NCI-H1105 treated with DMSO at 0.1 percent for 48 hours (cell line): ENCODE data around the gene AR.
"Not testable (repeated sequence)": the region's sequence is repeated elsewhere in the genome, so short reads cannot be mapped to it uniquely, and the experiment has no call there.

Experiments used
- DNase-seq: peaks from one replicate; lab custom pipeline; 2025; lab: John Stamatoyannopoulos, UW

The AR gene

GRCh38 chrX:67568769-67569168, 24.9 kb downstream of the AR start:
- DNase-seq, result no peak

DNA sequence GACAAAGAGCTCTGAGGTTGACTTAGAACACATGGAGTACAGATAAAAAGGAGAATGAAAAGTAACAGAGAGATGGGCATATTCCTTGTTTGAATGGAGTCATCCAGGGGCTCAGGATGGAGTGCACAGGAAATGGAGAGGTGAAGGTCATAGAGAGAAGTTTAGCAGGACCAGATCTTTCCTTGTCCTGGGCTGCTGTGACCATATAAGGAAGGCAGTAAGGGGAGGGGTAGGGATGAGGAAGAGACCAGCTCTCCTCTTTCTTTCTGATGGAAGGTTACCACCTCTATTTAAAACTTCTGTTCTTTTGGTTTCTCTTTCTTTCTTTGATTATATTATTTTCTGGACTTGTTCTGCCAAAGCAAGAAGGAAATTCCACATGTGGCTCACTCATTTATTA, 27.0 kb downstream of the AR start:
- no peak for DNase-seq

DNA sequence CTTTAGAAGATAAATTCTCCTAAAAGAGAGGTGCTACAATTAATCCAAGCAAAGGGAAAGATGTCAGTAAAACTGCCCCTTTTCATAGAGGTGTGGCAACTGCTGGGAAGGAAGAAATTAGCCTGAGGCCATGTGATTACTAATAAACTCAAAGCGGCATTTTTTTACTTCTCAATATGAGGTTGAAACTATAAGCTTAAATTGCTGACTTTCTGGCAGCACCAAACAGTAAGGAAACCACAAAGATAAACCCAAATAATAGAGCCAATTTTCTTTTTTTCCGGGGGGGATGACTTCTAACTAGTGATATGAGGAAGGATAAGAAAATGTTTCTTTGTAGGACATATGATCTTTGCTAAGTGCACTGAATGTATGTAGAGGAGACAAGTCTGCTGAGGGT, 30.9 kb downstream of the AR start:
- DNase-seq, result no peak

DNA sequence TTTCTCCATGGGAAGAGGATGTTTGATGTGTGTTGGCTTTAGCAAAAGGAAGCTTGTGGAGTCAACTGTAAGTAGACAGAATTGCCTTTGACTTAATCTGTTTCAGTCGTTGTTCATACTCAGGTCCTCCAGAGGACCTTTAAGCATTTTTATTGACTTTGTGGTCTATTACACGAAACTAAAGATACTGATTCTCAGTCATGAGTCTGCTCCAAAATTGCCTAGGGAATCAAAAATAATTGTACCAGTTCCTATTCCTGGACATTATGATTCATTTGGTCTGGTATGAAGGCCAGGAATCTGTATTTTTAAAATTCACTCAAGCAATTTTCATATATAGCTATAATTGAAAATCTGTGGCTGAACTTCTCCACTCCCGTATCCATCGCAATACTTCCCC, 38.6 kb downstream of the AR start:
- DNase-seq, result no peak

DNA sequence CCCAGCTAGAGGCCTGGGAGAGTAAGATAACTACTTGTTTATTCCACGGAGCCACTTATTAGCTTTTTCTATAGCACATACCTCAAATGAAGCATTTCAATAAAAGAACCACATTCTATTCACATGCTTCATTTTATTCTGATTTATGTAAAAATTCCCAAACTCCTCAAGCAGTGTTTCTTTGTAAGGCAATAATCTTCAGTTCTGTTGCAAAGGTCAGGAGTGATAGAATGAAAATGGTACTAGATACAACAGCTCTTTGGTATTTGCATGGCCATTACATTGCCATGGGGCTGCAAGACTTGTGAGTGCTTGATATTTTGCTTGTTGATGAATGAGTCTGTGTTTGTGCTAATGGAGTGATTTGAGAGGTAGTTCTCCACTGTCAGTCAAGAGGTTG, 39.4 kb downstream of the AR start:
- DNase-seq, result no peak

DNA sequence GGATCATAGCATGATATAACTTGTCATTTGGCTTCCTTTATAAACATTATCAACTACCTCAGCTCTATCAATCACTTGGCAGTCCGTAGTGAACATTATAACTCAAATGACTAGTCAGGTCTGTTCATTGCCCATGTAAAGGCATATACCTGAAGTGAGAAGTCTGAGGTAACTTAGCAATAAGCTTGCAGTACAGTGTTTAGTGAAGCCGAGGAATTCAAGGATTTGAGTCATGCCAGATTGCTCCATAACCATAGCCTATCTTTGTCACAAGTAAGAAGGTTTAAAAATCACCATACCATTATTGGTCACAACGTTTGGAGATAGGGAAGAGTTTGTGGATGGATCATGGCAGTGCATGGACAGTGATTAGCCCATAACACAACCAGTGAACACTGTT, 41.6 kb downstream of the AR start:
- DNase-seq, result no peak

- DNase-seq, result no peak
These were observed 44.3 kb downstream of the AR start for GRCh38 chrX:67587946-67588624.

- no peak for DNase-seq
These were observed 53.3 kb downstream of the AR start for GRCh38 chrX:67596839-67597790.

DNA sequence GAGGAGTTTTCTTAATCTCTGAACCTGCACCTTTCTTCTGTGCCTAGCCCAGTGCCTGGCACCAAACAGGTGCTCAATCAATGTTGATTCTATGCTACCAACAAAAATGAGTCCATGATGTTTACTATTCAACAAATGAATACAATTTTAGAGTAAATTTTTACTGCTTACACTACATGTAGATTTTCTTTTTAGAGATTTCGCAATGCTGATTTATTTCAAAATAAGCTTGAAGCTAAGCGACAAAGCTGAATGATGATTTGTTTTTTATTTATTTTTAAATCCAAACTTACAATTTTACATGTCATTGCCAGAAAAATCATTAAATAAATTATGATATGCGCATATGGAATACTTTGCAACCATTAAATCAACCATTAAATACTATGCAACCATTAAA, 55.7 kb downstream of the AR start:
- DNase-seq, result no peak

DNA sequence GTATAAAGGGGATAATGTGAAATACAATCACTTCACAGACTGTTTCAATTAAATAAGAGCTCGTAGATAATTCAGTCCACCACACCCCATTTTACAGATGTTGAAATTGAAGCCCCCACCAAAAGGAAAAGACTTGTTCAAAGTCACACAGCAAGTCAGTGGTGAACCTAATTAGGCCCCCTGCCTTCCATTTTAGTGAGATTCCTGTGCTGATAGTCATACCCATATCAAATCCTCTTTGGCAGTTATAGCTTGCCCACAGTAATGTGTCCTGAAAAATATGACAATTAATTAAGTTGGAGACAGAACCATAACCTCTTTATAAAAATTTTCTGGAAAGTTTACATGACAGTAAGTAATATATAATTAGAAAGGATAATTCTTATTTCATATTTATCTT, 58.0 kb downstream of the AR start:
- DNase-seq, result no peak

DNA sequence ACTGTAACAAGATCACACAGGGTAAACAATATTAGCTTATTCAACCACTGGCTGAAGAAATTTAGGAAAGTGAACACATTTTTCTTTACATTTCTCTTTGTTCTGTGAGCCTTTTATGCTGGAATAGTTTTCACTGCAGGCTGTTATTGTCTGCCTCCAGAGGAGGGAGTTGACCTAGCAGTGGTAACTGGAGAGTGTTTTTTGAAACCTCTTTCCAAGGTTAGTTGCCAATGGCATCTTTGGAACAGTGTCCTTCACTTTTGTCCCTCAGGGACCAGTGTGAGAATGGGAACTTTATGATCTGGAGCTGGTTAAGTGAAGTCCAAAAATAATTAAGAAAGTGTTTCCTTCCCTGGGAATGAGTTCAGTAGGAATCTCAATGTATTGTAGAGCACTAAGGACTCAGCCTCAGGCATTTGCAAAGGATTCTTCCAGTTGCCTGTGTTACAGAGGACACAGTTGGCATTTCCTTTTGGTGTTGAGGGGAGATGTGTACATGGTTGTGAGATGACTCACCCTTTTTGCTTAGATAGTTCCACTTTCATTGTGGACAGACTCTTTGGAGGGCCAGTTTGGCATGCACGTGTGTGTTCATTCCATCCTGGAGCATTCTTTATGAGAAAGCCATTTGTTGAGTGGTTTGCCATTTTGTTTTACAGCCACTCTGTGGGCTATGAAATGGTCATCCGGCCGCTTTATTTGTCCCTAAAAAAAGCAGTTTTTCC, 61.3 kb downstream of the AR start:
- DNase-seq, result no peak

GRCh38 chrX:67607466-67607865, 63.6 kb downstream of the AR start:
- no peak for DNase-seq

DNA sequence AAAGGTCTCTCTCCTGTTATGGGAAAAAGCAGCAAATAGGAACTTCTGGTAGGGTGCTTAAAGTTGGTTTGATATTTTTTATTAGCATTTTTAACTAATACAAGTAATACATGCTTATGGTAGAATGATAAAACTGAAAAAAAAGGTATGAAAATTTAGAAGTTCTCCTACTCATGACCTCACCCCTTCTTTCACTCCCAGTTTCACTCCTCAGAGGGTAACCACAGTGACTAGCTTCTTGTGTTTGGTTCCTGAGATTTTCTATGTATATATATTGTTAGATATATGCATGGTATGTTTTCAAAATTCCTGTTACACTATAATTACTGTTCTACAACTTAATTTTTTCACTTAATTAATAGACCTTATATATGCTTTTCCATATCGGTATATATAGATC, 66.5 kb downstream of the AR start:
- DNase-seq, result no peak

GRCh38 chrX:67612231-67612630, 68.4 kb downstream of the AR start:
- DNase-seq, result no peak

DNA sequence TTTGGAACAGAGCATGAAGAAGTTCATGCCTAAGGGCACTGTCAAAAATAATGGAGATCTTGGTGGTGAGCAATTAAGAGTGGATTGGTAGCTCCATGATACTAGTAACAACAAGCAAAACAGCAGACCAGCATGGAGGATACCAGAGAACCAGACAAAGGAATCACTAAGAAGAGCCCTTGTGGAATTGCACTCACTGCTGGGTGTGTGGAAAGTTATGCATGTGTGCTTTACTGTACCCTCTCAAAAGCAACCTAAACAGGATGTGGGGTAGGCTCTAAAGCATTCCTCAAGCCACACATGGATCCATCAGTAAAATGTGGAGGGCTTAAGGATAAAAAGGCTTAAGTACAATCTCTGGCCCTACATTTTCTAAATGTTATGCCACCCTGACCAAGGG, 69.5 kb downstream of the AR start:
- no peak for DNase-seq

- DNase-seq, result no peak
These were observed 70.2 kb downstream of the AR start for GRCh38 chrX:67613996-67614395.

GRCh38 chrX:67614423-67614822, 70.6 kb downstream of the AR start:
- no peak for DNase-seq

GRCh38 chrX:67619253-67619652, 75.4 kb downstream of the AR start:
- no peak for DNase-seq

DNA sequence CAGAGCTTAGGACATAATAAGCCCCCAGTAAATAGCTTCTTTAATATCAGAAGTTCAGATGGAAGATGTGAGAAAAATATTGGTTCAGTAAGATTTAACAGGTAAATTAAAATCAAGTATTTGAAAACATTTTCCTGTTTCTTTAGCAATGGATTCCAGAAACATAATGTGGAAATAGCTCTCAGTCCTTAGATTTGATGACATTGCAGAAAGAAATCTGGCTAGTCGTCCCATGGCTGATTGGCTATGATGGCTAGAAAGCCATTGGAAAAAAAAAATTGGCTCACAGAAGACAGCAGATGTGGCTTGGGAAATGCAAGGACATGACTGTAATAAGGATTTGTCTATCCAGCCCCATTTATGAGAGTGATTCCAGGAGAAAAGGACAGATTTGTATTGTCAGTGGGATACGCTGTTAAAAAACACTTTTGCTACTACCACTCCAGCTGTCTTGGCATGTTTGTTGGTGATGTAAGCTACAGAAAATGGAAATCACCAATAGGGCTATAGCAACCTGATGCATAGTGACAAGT, 78.3 kb downstream of the AR start:
- DNase-seq, result no peak

- DNase-seq, result no peak
These were observed 80.5 kb downstream of the AR start for GRCh38 chrX:67624325-67624724.

GRCh38 chrX:67635424-67635823, 91.6 kb downstream of the AR start:
- DNase-seq, result no peak

GRCh38 chrX:67636532-67636931, 92.7 kb downstream of the AR start:
- DNase-seq, result no peak

GRCh38 chrX:67637293-67637692, 93.5 kb downstream of the AR start:
- DNase-seq, result not testable (repeated sequence)
